Subcutaneous adipose tissue (tissue), 4 donors: ENCODE results near the gene RNF213. TPM values are rescaled to one million over a fixed set of nuclear protein-coding genes. Genes with fewer than 3 reads are reported as not detected.

Experiments used
- total RNA-seq, 4 donors: library from RNA; depleted of rRNA; stranded (reverse); fragments of >200 nt; gene quantifications; one replicate each; pipeline ENCODE4 v1.1.0, GENCODE V29; 2016
- TF ChIP-seq, protein P1 (sequence below): fragments of 450-650 bp; IDR thresholded peaks from one replicate; pipeline ENCODE4 v1.5.1; 2016; ENCODE audit warnings: low read depth, mild to moderate bottlenecking, control low read depth, antibody characterized with exemption, moderate library complexity

RNF213 gene
- total RNA-seq, 4 donors from 2014 or later, result 114 to 167 (median 144) TPM

DNA sequence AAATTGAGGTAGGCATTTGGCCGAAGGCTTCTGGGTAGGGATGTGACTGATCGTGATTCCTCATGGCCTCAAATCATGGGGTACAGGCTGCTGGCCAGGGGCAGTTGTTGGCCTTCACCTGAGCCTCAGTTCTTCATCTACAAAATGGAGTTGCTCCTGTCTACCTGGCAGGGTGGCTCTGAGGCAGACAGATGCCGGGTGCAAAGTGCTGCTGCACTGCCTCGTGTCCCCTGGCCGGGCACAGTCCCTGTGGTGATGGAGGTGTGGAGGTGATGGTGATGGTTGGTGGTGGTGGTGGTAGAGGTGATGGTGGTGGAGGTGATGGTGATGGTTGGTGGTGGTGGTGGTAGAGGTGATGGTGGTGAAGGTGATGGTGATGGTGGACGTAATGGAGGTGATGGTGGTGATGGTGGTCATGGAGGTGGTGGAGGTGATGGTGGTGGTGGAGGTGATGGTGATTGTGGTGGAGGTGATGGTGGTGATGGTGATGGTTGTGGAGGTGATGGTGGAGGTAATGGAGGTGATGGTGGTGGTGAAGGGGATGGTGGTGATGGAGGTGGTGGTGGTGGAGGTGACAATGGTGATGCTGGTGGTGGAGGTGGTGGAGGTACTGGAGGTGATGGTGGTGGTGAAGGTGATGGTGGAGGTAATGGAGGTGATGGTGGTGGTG, 52.6 kb downstream of the RNF213 start:
- TF ChIP-seq, protein P1, sequence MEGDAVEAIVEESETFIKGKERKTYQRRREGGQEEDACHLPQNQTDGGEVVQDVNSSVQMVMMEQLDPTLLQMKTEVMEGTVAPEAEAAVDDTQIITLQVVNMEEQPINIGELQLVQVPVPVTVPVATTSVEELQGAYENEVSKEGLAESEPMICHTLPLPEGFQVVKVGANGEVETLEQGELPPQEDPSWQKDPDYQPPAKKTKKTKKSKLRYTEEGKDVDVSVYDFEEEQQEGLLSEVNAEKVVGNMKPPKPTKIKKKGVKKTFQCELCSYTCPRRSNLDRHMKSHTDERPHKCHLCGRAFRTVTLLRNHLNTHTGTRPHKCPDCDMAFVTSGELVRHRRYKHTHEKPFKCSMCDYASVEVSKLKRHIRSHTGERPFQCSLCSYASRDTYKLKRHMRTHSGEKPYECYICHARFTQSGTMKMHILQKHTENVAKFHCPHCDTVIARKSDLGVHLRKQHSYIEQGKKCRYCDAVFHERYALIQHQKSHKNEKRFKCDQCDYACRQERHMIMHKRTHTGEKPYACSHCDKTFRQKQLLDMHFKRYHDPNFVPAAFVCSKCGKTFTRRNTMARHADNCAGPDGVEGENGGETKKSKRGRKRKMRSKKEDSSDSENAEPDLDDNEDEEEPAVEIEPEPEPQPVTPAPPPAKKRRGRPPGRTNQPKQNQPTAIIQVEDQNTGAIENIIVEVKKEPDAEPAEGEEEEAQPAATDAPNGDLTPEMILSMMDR, result no peak

- TF ChIP-seq, protein P1, result no peak
These were observed 55.0 kb downstream of the RNF213 start for GRCh38 chr17:80315517-80316182.

GRCh38 chr17:80316431-80316830, 55.8 kb downstream of the RNF213 start:
- TF ChIP-seq, protein P1, result no peak

- TF ChIP-seq, protein P1, result no peak
These were observed 56.5 kb downstream of the RNF213 start for GRCh38 chr17:80316927-80317705.

- TF ChIP-seq, protein P1, result no peak
These were observed 57.0 kb downstream of the RNF213 start for GRCh38 chr17:80317706-80317980.

- TF ChIP-seq, protein P1, result no peak
These were observed 57.5 kb downstream of the RNF213 start for GRCh38 chr17:80318166-80318565.
